Brain pericyte (primary cell): Measurements from ENCODE around the gene IFT122.
"Not testable (repeated sequence)": the region's sequence is repeated elsewhere in the genome, so short reads cannot be mapped to it uniquely, and the experiment has no call there.

ENCODE experiments used
- DNase-seq: peaks from one replicate; pipeline ENCODE4 v3.0.0-alpha.2; 2012; ENCODE audit warnings: low read depth, low spot score

Gene IFT122

DNA sequence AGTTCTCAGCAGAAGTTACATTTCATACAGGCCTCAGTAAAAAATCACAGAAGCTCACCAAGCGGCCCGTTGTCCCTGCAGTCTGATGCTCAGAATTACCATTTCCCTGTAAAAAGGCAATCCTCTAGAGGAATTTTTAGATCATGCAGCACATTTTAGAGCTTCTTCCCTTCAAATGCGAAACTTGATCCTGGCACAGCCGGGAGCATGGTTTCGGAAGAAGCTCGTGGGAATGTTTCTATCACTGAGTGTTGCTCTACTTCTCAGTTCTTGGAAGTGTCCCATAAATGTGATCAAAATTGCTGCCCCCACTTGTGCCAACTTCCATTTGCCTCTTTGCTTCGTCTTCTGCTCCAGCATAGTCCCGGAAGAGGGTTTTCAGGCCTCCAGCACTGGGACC is 99.2 kb downstream of the IFT122 start:
- DNase-seq, result no peak

- DNase-seq, result no peak
Measured at GRCh38 chr3:129540776-129541516, 100.9 kb downstream of the IFT122 start.

DNA sequence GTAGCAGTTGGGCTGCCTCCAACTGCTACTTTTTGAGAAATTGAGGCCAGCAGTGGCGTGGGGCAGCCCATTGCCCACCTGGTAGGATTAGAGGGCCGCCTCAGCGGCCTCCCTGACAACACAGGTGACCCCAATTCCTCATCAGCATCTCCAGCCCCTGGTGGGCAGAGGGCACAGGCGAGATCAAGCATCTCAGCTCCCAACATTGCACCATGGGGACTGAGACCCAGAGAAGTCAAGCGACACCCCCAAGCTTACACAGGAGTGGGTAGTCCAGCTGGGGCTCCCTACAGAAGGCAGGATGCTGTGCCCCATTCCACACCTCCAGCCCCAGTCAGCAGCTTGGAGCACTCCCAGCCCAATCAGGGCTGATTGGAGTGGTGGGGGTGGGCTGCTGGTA is 102.7 kb downstream of the IFT122 start:
- no peak for DNase-seq

DNA sequence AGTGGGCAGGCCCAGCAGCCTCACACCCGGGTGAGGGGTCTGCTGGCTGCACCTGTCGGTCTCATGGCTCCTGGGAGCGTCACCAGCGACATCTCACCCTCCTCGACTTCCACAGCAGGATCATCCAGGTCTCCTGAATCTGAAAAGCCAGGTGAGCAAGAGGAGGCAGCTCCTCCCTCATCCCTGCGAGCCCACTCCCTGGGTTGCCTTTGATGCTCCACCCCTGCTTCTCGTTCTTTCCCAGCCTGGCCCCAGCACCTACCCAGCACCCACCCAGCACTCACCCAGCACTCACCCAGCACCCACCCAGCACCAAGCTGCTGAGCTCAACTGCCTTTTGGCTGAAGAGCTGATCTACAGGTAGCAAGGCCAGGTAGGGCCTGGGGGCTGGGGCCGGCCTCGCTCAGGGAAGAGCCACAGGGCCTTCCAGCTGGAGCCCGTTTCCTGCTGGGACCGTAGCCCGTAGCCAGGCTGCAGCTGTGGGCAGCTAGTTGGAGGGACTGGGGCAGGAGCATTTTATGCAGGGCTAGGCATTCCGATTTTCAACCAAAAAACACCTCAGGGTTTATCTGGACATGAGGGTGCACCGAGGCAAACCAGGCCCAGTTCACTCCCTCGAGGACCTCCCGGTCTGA is 103.2 kb downstream of the IFT122 start, which contains the start of gene H1-8:
H1-8 (plus strand) TSS at position 20 of the 635 bp plus-strand sequence; CDS start at position 64, 44 bp downstream.
- no peak for DNase-seq

- no peak for DNase-seq
Measured at GRCh38 chr3:129543999-129544398, 104.0 kb downstream of the IFT122 start.

GRCh38 chr3:129545951-129546350 is 105.9 kb downstream of the IFT122 start:
- DNase-seq, result not testable (repeated sequence)

GRCh38 chr3:129547241-129547640 is 107.2 kb downstream of the IFT122 start:
- no peak for DNase-seq

DNA sequence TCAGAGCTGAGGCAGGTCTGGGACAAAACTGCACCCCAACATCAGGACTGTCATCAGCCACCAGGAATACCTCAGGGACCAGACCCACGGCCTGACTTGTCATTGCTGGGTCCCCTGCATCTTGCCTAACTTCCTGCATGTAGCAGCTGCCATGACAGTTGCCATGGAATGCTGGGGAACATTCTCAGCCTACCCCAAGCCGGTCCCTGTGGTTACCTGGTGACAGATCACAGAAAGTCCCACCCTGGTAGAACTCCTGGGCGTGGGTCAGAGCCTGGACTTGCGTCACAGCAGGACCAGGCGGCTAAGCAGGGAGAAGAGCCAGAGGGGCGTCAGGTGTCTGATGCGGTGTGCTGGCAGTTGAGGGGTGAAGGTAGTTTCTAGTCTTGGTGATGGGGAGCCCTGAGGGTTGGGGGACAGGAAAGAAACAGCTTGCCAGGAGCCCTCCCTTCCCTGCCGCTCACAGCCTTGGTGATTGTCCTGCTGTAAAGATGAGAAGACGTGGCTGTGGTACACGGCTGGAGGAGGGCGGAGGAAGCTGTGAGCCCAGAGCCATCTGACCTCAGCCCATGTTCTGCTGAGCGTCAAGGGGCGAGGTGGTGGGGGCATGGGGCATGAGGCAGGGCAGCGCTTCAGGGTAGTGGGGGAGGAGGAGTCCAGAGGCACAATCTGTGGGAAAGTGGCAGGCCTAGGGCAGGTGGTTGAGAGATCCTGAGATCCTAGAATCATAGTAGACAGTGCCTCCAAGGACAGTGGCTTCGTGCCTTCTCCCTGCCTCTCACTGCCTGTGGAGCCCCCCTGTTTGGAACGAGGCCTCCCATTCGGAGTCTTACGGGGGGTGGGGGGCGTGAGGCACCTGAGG is 108.3 kb downstream of the IFT122 start:
- DNase-seq, result no peak

GRCh38 chr3:129549006-129549800 is 109.2 kb downstream of the IFT122 start:
- no peak for DNase-seq

GRCh38 chr3:129549805-129550204 is 109.8 kb downstream of the IFT122 start:
- DNase-seq, result no peak

DNA sequence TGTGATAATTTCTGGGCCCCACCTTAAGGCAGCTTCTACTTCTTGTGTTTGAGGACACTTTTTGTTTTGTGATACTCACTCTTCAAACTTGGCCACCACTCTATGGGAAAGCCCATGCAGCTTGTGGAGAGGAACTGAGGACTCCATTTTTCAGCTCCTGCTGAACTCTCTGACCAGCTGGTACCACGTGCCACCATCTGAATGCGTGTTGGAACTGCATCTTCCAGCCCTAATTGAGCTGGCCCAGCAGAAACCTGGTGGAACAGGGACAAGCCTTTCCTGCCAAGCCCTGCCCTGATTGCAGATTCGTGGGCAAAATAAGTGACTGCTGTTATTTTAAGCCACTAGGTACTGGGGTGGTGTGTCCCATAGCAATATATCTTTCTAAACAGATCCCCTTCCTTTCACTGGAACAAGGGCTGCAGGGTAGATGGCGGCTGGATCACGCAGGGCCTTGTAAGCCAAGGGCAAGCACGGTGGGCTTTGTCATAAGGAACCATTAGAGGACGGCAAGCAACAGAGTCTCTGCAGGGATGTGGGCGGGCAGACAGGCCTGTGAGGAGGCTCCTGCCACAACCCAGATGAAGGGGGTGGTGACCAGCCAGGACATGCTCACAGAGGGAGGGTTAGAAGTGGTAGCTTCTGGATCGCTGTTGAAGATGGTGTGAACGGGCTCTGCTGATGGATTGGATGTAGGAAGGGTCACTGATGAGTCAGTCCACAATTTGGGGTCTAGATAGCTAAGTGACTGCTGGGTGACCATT is 112.4 kb downstream of the IFT122 start:
- no peak for DNase-seq

- DNase-seq, result no peak
Measured at GRCh38 chr3:129553171-129553570, 113.1 kb downstream of the IFT122 start.

DNA sequence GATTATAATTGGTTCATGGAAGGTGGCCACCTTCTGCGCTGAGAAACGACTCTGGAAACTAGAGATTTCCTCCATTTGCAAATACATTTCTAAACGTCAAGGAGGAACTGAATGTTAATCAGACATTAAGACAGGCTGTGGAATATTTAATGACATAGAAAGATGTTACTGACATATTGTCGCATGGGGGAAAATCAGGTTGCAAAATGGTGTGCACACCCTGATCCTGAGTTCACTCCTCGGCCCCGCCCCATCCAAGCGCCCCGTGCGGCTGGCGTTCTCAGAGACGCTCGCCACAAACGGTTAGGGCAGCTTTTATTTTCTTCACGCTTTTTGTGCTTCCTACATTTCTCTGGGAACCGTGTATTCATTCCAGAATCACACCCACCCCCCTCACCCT is 113.7 kb downstream of the IFT122 start:
- no peak for DNase-seq

DNA sequence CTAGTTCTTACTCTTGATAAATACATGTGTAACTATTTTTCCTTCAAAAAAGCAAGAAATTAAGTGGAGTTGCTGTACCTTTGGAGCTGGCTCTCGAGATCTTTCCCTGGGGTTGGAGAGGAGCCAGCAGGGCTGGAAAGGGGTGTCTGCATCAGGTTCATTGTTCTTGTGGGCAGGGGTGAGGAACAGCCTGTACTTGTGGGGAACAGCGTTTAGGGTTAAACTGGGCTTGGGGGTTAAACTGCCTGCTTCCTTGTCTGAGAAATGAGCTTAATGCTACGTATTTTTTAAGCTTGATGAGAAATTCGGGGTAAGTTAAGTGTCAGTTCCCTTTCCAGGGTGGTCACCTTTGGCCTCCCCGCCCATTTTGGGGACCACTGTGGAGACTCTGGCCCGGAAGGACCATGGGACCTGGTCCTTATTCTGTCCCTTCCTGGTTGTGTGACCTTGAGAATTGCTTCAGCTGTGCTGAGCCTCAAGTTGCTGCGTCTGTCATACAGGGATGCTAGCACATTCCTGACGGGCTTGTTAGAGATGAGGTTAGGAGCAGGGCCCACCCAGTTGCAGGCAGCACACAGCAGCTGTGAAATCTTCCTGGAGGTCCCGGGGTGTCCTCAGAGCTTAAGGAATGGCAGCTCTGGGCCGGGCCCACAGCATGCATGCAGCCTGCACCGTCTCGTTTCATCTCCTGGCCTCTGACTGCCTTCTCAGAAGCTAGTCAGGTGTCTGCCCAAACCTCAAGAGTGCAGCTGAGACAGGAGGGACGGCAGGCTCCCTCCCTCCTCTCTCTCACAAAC is 114.5 kb downstream of the IFT122 start:
- DNase-seq, result no peak

DNA sequence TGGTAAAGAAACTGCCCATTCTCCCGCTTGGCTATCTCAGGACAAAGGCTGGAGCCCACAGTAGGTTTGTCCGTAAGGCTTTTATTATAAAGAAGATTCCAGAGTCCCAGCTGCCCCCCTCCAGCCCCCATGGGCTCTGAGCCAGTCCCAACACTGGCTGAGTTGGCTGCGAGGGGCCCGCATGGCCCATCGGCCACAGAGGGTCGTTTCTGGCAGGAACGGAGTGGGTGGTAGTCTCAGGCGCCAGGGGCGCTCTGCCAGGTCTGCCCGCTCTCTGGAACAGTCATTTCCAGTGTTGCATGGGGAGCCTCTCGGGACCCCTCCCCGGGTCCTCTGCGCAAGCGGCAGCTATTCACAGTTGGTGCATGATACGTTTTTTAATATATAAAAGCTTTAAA is 115.1 kb downstream of the IFT122 start:
- no peak for DNase-seq

DNA sequence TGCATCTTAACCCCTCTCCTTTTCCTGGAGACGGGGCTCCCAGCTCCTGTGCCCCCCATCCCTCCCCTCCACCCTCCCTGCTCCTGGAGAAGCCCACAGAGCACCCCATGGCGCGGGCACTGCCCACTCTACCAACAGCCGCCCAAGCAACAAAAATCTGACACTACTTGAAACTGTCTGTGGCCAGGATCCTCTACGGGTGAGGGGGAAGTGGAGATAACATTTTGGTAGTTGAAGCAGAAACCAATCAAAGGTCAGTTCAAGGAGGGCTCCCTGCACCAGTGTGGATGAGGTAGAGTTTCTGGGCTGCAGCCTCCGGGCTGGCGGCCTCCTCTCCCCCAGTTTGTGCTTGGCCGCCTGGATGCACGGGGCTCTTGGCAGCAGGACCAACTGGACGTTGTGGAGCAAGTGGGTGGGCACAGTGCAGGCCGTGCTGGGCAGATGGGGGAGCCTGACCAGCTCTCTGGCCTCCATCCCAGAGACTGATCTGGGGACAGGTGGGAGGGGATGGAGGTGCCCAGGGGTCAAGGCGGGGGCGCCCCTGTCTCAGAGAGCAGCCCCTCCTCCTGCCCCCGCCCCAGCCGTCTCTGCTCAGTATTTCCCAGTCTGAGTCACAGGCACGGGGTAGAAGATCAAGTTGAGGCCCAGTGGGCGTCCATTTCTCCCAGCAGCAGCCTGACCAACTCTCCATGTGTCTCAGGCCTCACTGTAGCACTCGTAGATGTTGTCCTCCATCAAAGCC is 115.8 kb downstream of the IFT122 start:
- no peak for DNase-seq

GRCh38 chr3:129556358-129556695 is 116.3 kb downstream of the IFT122 start:
- no peak for DNase-seq

GRCh38 chr3:129556890-129557547 is 117.0 kb downstream of the IFT122 start:
- no peak for DNase-seq

DNA sequence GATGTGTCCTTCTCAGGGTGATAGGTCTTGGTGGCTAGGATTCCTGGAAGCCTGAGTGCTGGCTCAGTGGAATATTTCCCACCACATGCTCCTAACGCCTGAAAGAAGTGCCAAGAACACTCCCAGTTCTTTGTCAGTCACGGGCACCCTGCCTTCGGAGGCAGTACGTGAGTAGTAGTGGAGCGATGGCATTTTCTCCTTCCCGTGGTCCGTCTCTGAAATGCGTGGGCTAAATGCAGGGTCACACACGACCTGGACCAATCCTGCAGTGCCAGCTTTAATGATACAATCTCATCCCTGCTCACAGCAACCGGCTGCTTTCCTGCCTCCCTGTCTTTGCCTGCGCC is 117.5 kb downstream of the IFT122 start:
- no peak for DNase-seq
